IPS-15b (cell line): ENCODE results near the gene MPP4.

Source experiments
- H3K27me3 ChIP-seq: one replicate; pipeline ENCODE4 v1.6.1; 2013; ENCODE audit warnings: low read length; ENCODE audit not compliant: control insufficient read depth, insufficient read depth
- H3K36me3 ChIP-seq: one replicate; pipeline ENCODE4 v1.6.1; 2013; ENCODE audit warnings: low read length; ENCODE audit not compliant: control insufficient read depth, insufficient read depth
- H3K4me1 ChIP-seq: one replicate; pipeline ENCODE4 v1.6.1; 2013; ENCODE audit warnings: mild to moderate bottlenecking, low read length; ENCODE audit not compliant: control insufficient read depth, insufficient read depth
- H3K4me3 ChIP-seq: one replicate; pipeline ENCODE4 v1.5.1; 2013; ENCODE audit warnings: low read depth, low read length
- H3K9ac ChIP-seq: one replicate; pipeline ENCODE4 v1.6.1; 2013; ENCODE audit warnings: low read depth, mild to moderate bottlenecking, low read length
- H3K9me3 ChIP-seq: one replicate; pipeline ENCODE4 v1.6.1; 2013; ENCODE audit warnings: mild to moderate bottlenecking, low read length; ENCODE audit not compliant: control insufficient read depth, insufficient read depth

MPP4 gene

GRCh38 chr2:201618744-201619662, 79.4 kb downstream of the MPP4 start:
- H3K9me3 ChIP-seq: no peaks in the 10 kb centered on the region
- H3K36me3 ChIP-seq: no peaks in the 10 kb centered on the region
- H3K9ac ChIP-seq: no peak overlapping the region
- no peak overlapping the region for H3K4me3 ChIP-seq
- H3K4me1 ChIP-seq: no peaks in the 10 kb centered on the region
- H3K27me3 ChIP-seq: no peaks in the 10 kb centered on the region

GRCh38 chr2:201608021-201608420, 90.4 kb downstream of the MPP4 start:
- Histone ChIP-seq H3K9ac (no peak overlapping the region), H3K27me3 (no peaks in the 10 kb centered on the region), H3K36me3 (no peaks in the 10 kb centered on the region), H3K4me1 (no peaks in the 10 kb centered on the region), H3K9me3 (no peaks in the 10 kb centered on the region), H3K4me3 (no peak overlapping the region)

- H3K9me3 ChIP-seq: no peaks in the 10 kb centered on the region
Observed at GRCh38 chr2:201607568-201607967, 90.9 kb downstream of the MPP4 start.

DNA sequence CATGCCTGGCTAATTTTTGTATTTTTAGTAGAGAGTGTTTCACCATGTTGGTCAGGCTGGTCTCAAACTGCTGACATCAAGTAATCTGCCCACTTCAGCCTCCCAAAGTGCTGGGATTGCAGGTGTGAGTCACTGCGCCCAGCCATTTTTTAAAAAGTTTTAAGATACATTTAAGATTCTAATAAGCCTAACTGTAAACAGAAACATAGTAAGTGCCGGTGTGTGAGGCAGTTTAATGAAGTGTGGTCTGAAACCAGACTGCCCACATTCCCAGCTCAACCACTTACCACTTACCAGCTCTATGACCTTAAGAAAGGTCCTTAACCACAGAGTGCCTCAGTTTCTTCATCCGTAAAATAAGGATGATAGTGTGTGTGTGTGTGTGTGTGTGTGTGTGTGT, 97.5 kb downstream of the MPP4 start:
- H3K4me1 ChIP-seq: no peaks in the 10 kb centered on the region
- H3K9me3 ChIP-seq: no peaks in the 10 kb centered on the region
- no peak overlapping the region for H3K9ac ChIP-seq
- no peaks in the 10 kb centered on the region for H3K36me3 ChIP-seq
- no peaks in the 10 kb centered on the region for H3K27me3 ChIP-seq
- H3K4me3 ChIP-seq: no peak overlapping the region

More at GRCh38 chr2:201607568-201607967, 90.9 kb downstream of the MPP4 start:
- Histone ChIP-seq H3K4me3 (no peak overlapping the region), H3K9ac (no peak overlapping the region), H3K36me3 (no peaks in the 10 kb centered on the region), H3K27me3 (no peaks in the 10 kb centered on the region), H3K4me1 (no peaks in the 10 kb centered on the region)

DNA sequence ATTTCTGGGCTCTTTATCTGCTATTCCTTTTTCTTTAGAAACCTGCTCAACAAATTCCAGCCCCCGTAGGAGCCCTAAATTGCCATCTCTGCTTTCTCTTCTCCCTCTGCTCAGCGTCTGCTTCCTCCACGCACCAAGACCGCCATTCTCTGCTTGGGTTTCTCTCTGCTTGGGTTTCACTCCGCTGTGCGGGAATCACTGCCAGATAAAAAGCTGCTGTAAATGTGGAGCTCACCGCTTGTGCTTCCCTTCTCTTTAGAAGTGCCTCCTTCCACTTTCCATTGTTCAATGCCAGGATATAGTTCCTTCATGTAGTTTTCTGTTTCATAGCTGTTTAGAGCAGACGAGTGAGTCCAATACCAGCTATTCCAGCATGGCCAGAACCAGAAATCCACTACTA, 101.0 kb downstream of the MPP4 start:
- no peak overlapping the region for H3K9ac ChIP-seq
- no peaks in the 10 kb centered on the region for H3K36me3 ChIP-seq
- H3K27me3 ChIP-seq: no peaks in the 10 kb centered on the region

More for the DNA sequence above, 101.0 kb downstream of the MPP4 start:
- Histone ChIP-seq H3K4me1 (no peaks in the 10 kb centered on the region), H3K9me3 (no peaks in the 10 kb centered on the region), H3K4me3 (no peak overlapping the region)
